Fibroblast of peridontal ligament (primary cell): Measurements from ENCODE around the gene CFAP73.
"Not testable (repeated sequence)": the region's sequence is repeated elsewhere in the genome, so short reads cannot be mapped to it uniquely, and the experiment has no call there.

Source experiments
- DNase-seq: peaks from one replicate; pipeline ENCODE4 v3.0.0-alpha.2; 2010; ENCODE audit errors: extremely low read depth

The CFAP73 gene

DNA sequence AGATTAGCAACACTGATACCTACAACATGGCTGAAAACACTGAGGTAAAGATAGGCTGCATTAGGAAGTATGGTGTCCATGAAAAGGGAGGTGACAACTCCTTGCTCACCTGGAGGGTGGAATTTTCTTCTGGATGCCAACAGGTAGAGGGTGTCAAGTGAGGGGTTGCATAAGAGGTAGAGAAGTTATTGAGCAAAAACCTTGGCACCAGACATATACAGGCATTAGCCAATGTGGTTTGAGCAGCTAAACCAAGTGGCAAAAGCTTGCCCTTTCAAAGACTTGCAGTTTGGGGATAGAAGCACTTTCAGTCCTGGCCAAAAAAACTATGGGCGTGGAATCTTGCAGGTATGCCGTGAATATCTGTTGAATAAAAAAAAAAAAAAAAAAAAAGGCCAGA, 39.8 kb downstream of the CFAP73 start:
- DNase-seq, result no peak

DNA sequence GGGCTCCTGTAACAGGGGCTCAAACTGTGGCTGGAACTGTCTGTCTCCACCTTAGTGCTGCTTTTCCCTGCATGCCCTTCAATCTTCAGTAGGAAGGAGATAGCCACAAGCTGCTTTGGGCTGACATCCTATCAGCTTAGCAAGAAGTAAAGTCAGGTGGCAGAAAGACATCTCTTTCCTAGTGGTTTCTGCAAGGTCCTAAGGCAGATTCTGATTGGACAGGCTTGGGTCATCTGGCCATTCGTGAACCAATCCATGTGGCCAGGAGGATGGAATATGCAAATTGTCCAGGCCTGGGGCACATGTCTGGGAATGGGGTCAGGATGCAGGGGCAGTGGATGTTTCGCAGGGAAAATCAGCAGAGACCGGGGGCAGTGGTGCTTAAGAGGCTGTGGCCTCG, 41.2 kb downstream of the CFAP73 start:
- no peak for DNase-seq

- DNase-seq, result no peak
Observed at GRCh38 chr12:113191227-113191626, 41.7 kb downstream of the CFAP73 start.

DNA sequence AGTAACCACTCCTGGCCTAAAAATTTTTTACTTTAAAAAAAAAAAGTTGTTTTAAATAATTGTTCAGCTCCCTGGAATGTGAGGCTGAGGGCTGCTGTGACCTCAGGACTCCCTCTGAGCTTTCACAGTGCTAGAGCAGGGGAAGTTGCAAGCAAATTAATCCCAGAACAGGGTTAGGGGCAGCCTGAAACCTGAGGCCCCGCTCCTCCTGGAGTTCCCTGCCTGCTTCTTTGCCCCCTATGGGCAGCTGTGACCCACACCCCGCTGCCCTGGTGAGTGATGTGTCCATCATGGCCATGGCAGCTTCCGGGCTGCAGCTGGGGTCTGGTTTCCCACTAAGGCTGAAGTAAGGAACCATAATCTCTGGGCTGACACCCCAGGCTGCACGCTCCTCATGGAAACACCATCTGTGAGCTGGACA, 45.5 kb downstream of the CFAP73 start:
- peak; percentile 63 for DNase-seq

DNA sequence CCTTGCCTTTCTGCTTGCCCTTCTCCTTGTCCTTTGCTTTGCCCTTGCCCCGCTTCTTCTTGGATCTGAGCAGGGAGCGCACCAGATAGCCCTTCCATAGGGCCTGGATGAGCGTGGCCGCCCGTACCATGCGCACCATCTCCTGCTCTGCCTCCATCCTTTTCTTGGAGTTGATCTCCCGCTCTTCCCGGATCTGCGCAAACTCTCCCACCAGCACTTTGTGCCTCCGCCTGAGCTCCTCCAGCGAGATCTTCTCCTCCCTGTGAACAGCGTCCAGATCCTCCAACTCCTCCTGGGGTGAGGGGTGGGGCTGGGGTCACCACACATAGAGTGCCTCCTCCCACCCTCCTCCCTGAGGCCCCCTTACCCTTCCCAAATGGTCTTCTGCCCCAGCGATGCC, 46.1 kb downstream of the CFAP73 start:
- DNase-seq, result no peak

DNA sequence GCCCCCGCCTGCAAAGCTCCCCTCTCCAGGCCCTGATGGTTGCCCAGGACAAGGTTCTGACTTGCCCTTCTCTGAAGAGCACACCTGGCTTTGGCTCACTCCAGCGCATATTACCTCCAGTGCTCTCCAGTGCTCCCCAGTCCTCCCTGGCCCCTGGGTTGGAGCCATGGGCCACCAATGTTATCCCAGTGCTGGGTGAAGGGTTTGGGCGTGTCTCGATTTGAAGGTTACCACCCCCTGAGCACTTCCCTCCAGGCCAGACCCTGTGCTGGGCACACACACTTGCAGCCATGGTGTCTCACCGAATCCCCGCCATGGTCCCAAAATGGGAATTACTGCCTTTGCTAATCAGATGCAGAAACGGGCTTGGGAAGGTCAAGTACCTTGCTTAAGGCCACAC, 47.1 kb downstream of the CFAP73 start:
- DNase-seq, result no peak

- DNase-seq, result peak; percentile 83
Observed at GRCh38 chr12:113196990-113197389, 47.5 kb downstream of the CFAP73 start.

DNA sequence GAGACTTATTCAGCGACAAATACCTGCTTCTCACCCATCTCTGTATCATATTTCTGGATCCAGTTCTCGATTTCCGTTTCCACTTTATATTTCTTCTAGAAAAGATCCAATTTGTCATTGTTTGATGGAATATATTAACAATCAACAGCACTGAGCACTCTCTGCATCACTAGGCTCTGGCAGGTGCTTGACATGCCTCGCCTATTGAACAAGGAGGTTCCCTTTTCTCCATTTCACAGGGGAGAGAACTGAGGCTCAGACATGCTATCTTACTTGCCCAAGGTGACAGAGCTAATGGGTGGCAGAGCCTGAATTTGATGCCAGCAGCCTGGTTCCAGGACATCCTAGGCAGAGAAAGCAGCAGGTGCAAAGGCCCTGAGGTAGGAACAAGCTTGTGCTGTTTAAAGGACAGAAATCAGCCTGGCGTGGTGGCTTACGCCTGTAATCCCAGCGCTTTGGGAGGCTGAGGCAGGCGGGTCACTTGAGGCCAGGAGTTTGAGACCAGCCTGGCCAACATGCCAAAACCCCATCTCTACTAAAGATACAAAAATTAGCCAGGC, 48.1 kb downstream of the CFAP73 start:
- DNase-seq, result no peak

- DNase-seq, result no peak
Observed at GRCh38 chr12:113198296-113198695, 48.8 kb downstream of the CFAP73 start.

DNA sequence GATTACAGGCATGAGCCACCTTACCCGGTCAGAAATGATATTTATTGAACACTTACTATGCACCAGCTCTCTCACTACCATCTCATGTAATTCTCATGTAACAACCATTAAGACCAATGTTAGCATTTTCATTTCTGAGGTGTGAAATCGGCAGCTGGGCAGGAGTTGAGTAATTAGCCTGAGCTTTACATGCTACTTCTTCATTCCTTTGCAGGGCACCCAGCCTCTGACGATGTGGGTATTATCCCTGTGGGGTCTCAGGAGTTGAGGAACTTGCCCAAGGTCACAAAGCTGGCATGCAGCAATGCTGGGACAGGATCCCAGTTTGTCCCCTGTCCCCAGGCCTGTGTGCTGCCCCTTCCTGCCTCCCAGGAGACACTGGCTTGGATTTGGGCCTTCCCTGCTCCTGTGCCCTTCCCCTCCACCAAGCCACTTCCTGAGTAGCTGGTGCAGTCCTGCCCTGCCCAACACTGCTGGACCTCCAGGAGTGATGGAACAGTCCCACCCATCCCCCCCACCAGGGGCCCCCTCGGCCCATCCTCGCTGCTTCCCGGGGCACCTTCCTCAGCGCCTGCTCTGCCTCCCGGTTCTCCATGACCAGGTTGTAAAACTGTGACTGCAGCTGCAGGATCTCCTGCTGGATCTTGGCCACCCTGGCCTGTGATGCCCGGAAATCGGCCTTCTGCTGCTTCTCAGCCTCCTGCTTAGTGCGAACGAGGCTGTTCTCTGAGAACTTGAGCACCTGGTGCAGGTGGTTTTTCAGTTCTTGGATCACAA, 50.7 kb downstream of the CFAP73 start:
- no peak for DNase-seq

- no peak for DNase-seq
Observed at GRCh38 chr12:113201187-113202177, 52.0 kb downstream of the CFAP73 start.

DNA sequence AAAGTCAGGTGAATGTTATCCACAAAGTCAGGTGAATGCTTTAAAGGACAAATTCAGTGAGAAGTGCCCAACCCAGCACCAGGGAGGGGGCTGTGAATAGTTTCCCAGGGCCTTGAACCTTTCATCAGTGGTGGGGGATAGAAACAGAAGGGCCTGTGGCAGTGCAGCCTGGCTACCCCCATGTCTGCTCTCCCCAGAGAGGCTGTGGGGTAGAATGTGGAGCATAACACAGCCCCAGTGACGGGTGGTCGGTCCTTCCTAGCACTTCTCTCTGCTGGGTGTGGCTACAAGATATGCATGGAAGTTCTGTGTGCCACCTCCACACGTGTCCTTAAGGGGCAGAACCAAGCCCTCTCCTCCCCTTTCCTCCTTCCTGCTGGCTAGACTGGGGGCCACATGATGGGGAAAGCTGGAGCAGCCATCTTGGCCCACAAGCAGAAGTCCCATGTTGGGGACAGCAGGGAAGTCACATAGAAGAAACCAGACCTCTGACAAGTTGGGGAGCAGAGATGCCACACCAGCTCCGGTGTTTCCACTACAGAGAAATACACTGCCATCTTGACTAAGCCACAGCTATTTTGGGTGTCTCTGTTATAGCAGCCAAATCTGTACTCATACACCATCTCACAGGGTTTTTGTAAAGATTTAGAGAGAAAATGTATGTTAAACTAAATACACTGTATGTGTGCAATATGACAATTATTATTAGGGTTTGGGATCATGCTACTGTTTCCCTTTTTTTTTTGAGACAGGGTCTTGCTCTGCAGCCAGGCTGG, 53.0 kb downstream of the CFAP73 start:
- no peak for DNase-seq

DNA sequence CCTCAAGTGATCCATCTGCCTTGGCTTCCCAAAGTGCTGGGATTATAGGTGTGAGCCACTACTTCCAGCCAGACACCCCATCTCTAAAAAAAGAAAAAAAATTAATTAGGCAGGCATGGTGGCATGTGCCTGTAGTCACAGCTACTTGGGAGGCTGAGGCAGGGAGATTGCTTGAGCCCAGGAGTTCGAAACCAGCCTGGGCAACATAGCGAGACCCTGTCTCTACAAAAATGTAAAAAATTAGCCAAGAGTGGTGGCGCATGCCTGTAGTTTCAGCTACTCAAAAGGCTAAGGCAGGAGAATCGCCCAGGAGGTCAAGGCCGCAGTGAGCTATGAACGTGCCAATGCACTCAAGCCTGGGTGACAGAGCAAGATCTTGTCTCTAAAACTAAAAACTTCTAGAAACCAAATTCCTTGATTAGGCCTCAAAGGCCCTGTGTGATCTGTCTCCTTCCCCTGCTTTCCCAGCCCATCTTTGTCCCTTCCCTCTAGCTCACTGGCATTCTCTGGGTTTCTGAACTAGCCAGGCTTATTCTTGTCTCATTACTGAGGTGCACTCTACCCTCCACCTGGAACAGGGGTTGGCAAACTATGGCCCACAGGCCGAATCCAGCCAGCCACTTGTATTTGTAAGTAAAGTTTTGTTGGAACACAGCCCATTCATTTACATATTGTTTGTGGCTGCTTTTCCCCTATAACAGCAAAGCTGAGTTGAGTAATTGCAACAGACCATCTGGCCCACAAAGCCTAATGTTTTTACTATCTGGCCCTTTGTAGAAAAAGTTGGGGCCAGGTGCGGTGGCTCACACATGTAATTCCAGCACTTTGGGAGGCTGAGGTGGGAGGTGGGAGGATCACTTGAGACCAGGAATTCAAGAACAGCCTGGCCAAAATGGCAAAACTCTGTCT, 54.6 kb downstream of the CFAP73 start:
- DNase-seq, result peak; percentile 10

DNA sequence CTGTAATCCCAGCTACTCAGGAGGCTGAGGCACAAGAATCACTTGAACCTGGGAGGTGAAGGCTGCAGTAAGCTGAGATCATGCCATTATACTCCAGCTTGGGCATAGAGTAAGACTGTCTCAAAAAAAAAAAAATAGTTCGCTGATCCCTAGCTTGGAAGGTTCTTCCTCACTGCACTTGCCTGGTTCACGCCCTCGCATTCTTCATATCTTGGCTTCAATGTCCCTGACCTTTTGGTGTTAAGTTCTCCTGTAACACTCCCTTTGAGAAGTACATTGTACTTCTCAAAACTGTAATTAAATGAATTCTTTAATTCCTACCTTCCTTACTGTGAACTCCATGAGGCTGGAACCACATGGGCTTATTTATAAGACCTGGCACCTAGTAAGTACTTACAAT, 55.3 kb downstream of the CFAP73 start:
- no peak for DNase-seq

DNA sequence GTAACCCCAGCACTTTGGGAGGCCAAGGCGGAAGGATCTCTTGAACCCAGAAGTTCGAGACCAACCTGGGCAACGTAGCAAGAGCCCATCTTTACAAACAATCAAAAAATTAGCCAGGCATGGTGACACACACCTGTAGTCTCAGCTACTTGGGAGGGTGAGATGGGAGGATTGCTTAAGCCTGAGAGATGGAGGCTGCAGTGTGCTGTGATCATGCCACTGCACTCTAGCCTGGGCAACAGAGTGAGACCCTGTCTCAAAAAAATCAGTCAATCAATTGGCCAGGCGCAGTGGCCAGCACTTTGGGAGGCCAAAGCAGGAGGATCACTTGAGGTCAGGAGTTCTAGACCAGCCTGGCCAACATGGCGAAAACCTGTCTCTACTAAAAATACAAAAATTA, 57.3 kb downstream of the CFAP73 start:
- DNase-seq, result not testable (repeated sequence)

- no peak for DNase-seq
Observed at GRCh38 chr12:113207613-113208040, 58.1 kb downstream of the CFAP73 start.

- DNase-seq, result peak; percentile 35
Observed at GRCh38 chr12:113208041-113208934, 58.8 kb downstream of the CFAP73 start.
